Liver (tissue), 9 donors: ENCODE results near the gene DHRS1. TPM values are rescaled to one million over a fixed set of nuclear protein-coding genes. Genes with fewer than 3 reads are reported as not detected.

Experiments
- DNase-seq: peaks from one replicate; pipeline ENCODE4 v3.0.0-alpha.2; 2017; ENCODE audit warnings: low spot score
- H3K27ac ChIP-seq, 2 donors: one replicate each; pipeline ENCODE4 v1.7.0; 2013; ENCODE audit warnings: inconsistent platforms in 2 of 2, low read length in 2 of 2, control low read depth in 1 of 2, low read depth in 1 of 2, mild to moderate bottlenecking in 1 of 2
- H3K27me3 ChIP-seq, 4 donors: one replicate each; pipeline versions ENCODE4 v1.6.1 to v1.7.0; 2013; ENCODE audit warnings: low read length in 3 of 4, inconsistent platforms in 1 of 4, mild to moderate bottlenecking in 1 of 4, moderate library complexity in 1 of 4; ENCODE audit not compliant: control insufficient read depth in 4 of 4, insufficient read depth in 4 of 4
- H3K36me3 ChIP-seq, 4 donors: one replicate each; pipeline versions ENCODE4 v1.6.1 to v1.7.0; 2013; ENCODE audit warnings: low read length in 3 of 4, mild to moderate bottlenecking in 3 of 4, low read depth in 1 of 4, moderate library complexity in 1 of 4; ENCODE audit not compliant: control insufficient read depth in 4 of 4, insufficient read depth in 3 of 4
- H3K4me1 ChIP-seq, 4 donors: one replicate each; pipeline versions ENCODE4 v1.6.1 to v1.7.0; 2013; ENCODE audit warnings: low read length in 3 of 4, mild to moderate bottlenecking in 3 of 4, moderate library complexity in 1 of 4; ENCODE audit not compliant: control insufficient read depth in 4 of 4, insufficient read depth in 4 of 4
- H3K4me3 ChIP-seq, 3 donors: one replicate each; pipeline versions ENCODE4 v1.6.1 to v1.7.0; 2013; ENCODE audit warnings: low read length in 3 of 3, control low read depth in 1 of 3, low read depth in 1 of 3, mild to moderate bottlenecking in 1 of 3
- H3K9ac ChIP-seq, 2 donors: one replicate each; pipeline ENCODE4 v1.7.0; 2013; ENCODE audit warnings: low read length in 2 of 2, mild to moderate bottlenecking in 2 of 2, moderate library complexity in 2 of 2, control low read depth in 1 of 2, low read depth in 1 of 2
- H3K9me3 ChIP-seq, 4 donors: one replicate each; pipeline versions ENCODE4 v1.6.1 to v1.7.0; 2013; ENCODE audit warnings: low read length in 3 of 4; ENCODE audit not compliant: control insufficient read depth in 4 of 4
- ATF3 ChIP-seq: IDR thresholded peaks from 2 replicates; pipeline ENCODE4 v1.6.1; 2016; ENCODE audit warnings: antibody characterized with exemption
- CTCF ChIP-seq: fragments of 150-350 bp; IDR thresholded peaks from 2 replicates; pipeline ENCODE4 v1.5.1; 2017; ENCODE audit warnings: improper control_type of control experiment, low read depth, low read length; ENCODE audit not compliant: missing input control
- FOXA1 ChIP-seq: IDR thresholded peaks from 2 replicates; pipeline ENCODE4 v1.6.1; 2016; ENCODE audit warnings: antibody characterized with exemption
- FOXA2 ChIP-seq: IDR thresholded peaks from 2 replicates; pipeline ENCODE4 v1.6.1; 2016; ENCODE audit warnings: antibody characterized with exemption
- GABPA ChIP-seq, 2 donors: IDR thresholded peaks in 1 of 2; conservative IDR thresholded peaks in 1 of 2; 2 replicates each; pipeline ENCODE4 v1.6.1; 2016; ENCODE audit warnings: antibody characterized with exemption in 2 of 2, mild to moderate bottlenecking in 1 of 2, moderate library complexity in 1 of 2
- HNF4A ChIP-seq, 2 donors: conservative IDR thresholded peaks; 2 replicates each; pipeline ENCODE4 v1.6.1; 2016; ENCODE audit warnings: antibody characterized with exemption in 2 of 2, mild to moderate bottlenecking in 2 of 2
- HNF4G ChIP-seq: IDR thresholded peaks from 2 replicates; pipeline ENCODE4 v1.6.1; 2016; ENCODE audit warnings: antibody characterized with exemption
- JUND ChIP-seq, 2 donors: IDR thresholded peaks; 2 replicates each; pipeline ENCODE4 v1.6.1; 2016; ENCODE audit warnings: antibody characterized with exemption in 2 of 2
- MAX ChIP-seq: IDR thresholded peaks from 2 replicates; pipeline ENCODE4 v1.6.1; 2016; ENCODE audit warnings: antibody characterized with exemption
- NR2F2 ChIP-seq: IDR thresholded peaks from 2 replicates; pipeline ENCODE4 v1.6.1; 2016; ENCODE audit warnings: antibody characterized with exemption
- REST ChIP-seq: IDR thresholded peaks from 2 replicates; pipeline ENCODE4 v1.6.1; 2016; ENCODE audit warnings: antibody characterized with exemption, mild to moderate bottlenecking
- RXRA ChIP-seq, 2 donors: IDR thresholded peaks; 2 replicates each; pipeline ENCODE4 v1.6.1; 2017 to 2018; ENCODE audit warnings: antibody characterized with exemption in 2 of 2, mild to moderate bottlenecking in 1 of 2
- SP1 ChIP-seq: IDR thresholded peaks from 2 replicates; pipeline ENCODE4 v1.6.1; 2018; ENCODE audit warnings: antibody characterized with exemption, mild to moderate bottlenecking
- TAF1 ChIP-seq: conservative IDR thresholded peaks from 2 replicates; pipeline ENCODE4 v1.6.1; 2016; ENCODE audit warnings: antibody characterized with exemption, mild to moderate bottlenecking
- YY1 ChIP-seq: IDR thresholded peaks from 2 replicates; pipeline ENCODE4 v1.6.1; 2016; ENCODE audit warnings: antibody characterized with exemption, mild to moderate bottlenecking
- ZBTB33 ChIP-seq: IDR thresholded peaks from 2 replicates; pipeline ENCODE4 v1.6.1; 2016; ENCODE audit warnings: antibody characterized with exemption
- WGBS: extraction: QIAGEN DNeasy Blood & Tissue Kit; methylation state at CpG from one replicate; pipeline ENCODE4 v1.1.7; 2013; 5-methylcytosine and 5-hydroxymethylcytosine counted together
- polyA plus RNA-seq, 2 donors: library from polyadenylated mRNA; stranded (reverse) in 1 of 2; unstranded in 1 of 2; fragments of 200-250 nt in 1 of 2; fragments of >200 nt in 1 of 2; fragmentation: Nextera tagmentation in 1 of 2; extraction: Ambion mirVana in 1 of 2; gene quantifications; one replicate each; pipeline versions ENCODE4 v1.2.1 to v1.2.3, GENCODE V29; 2013 to 2015
- total RNA-seq, 2 donors: library from RNA; depleted of rRNA; stranded (reverse); fragments of >200 nt; gene quantifications; one replicate each; pipeline ENCODE4 v1.2.3, GENCODE V29; 2014
- donor health status: healthy.
- donor health status: healthy.
- donor health status: healthy.
- donor health status: healthy.
- donor health status: healthy.

Gene DHRS1
- total and polyA plus RNA-seq, 4 donors = 30.3 to 84.9 (median 50.2) TPM

- no peak overlapping the region for H3K27ac ChIP-seq
Observed at GRCh38 chr14:24348186-24348585, 48.6 kb upstream of the DHRS1 start.

More at GRCh38 chr14:24348186-24348585, 48.6 kb upstream of the DHRS1 start:
- TF ChIP-seq ATF3 (no peak), TAF1 (no peak), JUND (IDR thresholded peaks at IDR 0.05) (no peak), FOXA1 (no peak), SP1 (no peak), HNF4G (no peak), GABPA (IDR thresholded peaks at IDR 0.05 in 1 of 2, conservative IDR thresholded peaks at IDR 0.05 in 1 of 2) (no peak), MAX (no peak), HNF4A (conservative IDR thresholded peaks at IDR 0.05) (no peak), RXRA (IDR thresholded peaks at IDR 0.05) (no peak), FOXA2 (no peak), ZBTB33 (no peak), YY1 (no peak), NR2F2 (no peak), CTCF (no peak), REST (no peak)
- no peak overlapping the region for H3K9ac ChIP-seq
- H3K9me3 ChIP-seq = no peaks in the 10 kb centered on the region
- 99% methylated on average over 2 of the region's 2 CpGs for WGBS
- H3K27me3 ChIP-seq = no peaks in the 10 kb centered on the region
- no peak for DNase-seq
- H3K4me1 ChIP-seq = peaks cover 0 to 3% (median 1%) of the 10 kb centered on the region in 4 donors
- H3K36me3 ChIP-seq = no peaks in the 10 kb centered on the region
- H3K4me3 ChIP-seq = no peak overlapping the region
